Measurements from ENCODE around the gene SUN2.
A peak's percentile ranks its signal among the peaks of the same experiment; 100 is the strongest.

Gene SUN2

DNA sequence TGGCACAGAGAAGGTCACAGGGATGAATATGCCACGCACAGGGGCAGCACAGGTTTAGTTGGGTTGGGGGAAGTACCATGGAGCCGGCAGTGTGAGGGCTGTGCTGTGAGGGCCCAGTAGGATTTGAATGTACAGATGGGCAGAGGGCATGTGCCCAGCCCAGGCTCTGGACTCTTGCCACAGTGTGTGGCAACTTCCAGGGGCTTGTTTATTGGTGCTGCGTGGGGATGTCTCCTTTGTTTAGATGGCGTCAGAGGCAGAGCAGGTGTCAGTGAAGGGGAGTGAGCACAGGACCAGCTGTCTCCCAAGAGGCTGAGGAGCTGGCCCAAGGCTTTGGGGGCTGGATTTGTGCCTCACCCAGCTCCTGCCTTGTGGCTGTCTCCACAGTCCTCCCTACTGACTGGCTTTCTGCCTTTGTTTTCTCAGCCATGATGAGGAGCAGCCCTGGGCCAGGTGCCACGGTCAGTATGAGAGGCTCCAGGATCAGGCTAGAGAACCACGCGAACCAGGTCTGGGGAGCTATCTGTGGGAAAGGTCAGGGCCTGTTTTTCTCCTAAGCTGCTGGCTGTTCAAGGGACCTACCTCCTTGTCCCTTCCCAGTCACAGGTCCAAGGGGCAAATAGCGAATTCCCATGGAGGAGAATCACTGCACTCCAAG, 21.9 kb downstream of the SUN2 start:
- no peak for DNase-seq

DNA sequence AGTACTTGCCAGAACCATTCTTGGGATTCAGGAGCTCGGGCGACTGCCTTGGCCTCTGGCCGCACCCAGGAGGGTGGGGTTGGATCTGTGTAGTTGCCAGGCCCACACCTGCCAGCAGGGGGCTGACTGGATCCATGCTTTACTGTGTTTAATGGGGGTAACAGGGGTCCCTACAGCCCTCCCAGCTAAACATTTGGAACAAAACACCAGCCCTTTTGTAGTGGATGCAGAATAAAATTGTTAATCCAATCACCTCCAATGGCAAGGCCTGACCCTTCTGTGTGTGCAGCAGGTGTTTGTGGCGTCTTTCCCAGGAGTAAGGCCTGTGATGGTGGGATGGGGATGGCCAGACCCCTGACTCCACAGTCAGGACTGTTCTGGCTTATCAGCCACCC, 22.5 kb downstream of the SUN2 start:
- peak; percentile 64 for DNase-seq

DNA sequence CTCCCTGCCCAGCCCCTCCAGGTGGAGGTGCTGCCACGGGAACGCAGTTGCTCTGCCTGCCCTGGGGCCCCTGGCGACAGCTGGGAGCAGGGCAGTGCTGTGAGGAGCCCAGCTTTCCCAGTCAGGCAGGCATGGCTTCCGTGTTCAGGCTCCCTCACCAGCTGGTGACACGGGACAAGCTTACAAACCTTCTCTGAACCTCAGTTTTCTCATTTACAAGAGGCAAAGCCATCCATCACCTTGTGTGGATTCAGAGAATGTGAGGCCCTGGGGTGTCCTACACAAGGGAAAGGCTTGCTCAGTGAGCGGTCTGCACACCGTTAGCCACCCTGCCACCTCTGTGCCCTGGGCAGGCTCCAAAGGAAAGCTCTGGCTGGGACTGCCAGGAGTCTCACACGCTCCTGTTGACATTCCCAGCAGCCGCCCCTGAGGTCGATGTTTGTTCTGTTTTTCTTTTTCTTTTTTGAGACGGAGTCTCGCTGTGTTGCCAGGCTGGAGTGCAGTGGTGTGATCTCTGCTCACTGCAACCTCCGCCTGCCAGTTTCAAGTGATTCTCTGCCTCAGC, 23.5 kb downstream of the SUN2 start:
- DNase-seq = no peak

DNA sequence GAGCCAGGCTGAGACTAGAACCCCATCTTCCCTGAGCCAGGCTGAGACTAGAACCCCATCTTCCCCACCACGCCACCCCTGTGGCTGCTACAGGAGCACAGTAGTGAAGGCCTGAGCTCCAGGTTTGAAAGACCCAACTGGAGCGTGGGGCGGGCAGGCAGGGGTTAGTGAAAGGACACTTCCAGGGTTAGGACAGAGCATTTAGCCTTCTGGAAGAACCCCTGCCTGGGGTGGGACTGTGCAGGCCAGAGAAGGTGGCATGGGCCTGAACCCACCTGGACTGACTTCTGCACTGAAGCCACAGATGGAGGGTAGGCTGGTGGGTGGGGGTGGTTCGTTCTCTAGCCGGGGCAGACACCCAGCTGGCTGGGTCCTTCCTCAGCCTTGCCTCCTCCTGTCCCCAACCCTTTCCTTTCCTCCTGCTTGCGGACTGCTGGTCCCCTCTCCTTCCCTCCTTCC, 24.1 kb downstream of the SUN2 start:
- DNase-seq = no peak

DNA sequence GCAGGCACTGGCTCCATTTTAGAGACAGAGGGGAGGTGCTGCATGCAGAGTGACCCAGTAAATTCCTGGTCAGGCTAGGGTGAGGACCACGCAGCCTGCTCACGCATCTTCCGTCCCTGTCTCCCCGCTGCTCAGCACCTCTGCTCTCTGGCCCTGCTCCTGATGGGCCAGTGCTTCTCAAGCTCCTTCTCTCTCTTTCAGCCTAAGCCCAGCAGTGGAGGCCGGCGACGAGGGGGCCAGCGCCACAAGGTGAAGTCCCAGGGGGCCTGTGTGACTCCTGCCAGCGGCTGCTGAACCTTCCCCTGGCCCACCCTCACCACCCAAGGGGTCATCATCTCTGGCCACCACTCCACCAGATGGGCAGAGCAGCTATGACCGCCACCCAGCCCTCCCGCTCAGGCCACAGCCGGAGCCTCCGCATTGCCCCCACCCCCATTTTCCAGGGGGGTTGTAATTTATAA, 25.4 kb downstream of the SUN2 start:
- no peak for DNase-seq

DNA sequence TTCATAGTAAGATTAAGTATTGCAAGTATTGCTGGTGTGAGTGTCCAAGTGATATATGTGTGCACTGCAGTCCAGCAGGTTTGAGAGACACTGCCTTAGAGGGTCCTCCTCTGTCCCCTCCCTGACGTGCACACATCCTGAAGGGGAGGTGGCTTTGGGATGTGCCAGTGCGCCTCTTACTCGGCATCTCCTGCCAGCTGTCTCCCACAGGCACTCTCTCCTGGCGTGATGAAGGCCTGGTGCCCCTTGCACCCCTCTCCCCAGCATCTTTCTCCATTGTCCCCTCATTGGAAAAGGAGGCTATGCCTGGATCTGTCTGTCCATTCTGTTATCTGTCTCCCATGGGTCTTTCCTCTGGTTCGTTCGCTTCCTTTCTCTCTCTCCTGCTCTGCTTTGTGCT, 25.9 kb downstream of the SUN2 start:
- DNase-seq = no peak

DNA sequence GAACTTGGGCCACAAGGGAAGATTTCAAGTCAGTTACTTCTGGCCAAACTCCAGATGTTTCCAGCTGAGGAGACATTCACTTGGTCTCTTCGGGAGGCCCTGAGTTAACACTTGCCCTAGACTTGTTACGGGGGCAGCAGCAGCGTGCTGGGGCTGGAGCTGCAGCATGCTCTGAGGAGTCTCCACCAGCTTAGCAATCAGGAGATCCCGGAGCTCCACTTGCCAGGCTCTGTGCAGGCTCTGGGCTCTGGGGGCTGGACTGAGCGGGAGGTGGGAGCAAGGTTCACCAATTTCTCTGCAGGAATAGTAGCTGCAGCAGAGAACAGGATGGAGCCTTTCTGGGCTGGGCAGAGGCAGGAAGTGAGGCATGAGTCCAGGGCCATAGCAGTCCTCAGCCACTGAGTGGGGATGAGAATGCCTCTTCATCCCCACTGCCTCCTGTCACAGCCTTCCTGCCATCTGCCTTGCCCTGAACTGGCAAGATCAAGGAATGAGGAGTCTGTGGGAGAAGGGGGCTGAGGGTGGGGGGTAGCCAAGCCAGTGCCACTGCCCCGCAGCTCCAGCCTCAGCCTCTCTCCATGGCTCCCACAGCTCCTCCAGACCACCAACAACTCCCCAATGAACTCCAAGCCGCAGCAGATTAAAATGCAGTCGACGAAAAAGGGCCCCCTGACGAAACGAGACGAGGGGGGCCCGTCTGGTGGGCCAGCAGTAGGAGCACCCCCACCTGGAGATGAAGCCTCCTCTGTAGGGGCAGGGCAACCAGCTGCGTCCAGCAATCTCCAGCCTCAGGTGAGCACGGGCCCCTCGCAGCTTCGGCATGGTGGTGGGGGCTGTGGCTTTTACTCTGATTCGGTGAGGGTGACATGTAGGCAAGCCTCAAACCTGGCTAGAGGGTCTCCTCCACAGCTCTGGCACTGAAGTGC, 26.7 kb downstream of the SUN2 start:
- DNase-seq = no peak

DNA sequence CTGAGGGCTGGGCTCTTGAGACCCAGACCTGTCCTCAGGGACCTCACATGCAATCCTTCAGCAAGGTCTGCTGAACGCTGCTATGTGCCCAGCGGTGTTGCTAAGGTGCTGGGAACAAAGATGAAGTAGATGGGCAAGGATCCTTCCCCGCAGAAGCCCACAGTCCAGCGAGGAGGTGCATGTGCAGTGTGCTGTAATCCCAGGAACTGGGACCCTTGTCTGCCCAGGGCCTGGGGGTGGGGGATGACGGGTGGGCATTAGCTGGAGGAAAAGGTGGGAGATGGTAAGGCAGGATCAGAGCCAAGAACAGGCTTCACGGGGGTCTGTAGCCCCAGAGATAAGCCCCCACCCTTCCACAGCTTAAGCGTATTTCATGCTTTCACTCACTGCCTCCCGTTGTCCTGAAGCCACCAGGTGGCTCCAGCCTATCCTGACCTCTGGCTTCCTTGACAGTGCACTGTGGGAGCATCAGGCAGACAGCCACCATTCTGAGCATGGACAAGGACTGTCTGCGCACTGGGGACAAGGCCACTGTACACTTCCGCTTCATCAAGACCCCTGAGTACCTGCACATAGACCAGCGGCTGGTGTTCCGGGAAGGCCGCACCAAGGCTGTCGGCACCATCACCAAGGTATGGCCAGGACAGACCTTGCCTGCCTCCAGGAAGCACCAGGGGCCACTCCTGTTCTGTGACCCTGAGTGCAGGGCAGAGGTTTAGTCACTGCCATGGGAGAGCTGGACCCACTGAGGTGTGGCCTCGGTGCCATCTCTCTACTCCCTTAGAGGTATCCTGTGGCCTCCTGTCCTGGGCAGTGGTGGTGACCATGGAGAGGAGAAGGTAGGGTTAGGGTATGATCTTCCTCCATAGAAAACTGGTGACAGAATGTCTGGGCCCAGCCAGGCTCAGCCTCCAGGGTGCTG, 28.0 kb downstream of the SUN2 start:
- DNase-seq = no peak

DNA sequence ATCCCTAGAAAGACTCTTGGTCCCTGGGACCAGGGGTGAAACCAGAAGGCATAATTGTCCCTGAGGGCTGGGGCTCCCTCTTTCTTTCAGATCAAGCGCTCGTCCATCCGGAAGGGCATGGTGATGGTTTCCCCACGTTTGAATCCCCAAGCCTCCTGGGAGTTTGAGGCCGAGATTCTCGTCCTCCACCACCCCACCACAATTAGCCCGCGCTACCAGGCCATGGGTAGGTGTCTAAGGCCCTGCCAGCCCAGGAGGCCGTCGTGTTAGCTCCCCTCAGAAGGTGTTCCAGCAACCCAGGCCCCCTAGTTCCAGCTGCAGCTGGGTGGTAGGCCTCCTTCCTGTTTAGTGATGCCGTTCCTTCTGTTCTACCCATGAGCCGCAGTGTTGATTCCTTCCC, 28.7 kb downstream of the SUN2 start:
- no peak for DNase-seq

DNA sequence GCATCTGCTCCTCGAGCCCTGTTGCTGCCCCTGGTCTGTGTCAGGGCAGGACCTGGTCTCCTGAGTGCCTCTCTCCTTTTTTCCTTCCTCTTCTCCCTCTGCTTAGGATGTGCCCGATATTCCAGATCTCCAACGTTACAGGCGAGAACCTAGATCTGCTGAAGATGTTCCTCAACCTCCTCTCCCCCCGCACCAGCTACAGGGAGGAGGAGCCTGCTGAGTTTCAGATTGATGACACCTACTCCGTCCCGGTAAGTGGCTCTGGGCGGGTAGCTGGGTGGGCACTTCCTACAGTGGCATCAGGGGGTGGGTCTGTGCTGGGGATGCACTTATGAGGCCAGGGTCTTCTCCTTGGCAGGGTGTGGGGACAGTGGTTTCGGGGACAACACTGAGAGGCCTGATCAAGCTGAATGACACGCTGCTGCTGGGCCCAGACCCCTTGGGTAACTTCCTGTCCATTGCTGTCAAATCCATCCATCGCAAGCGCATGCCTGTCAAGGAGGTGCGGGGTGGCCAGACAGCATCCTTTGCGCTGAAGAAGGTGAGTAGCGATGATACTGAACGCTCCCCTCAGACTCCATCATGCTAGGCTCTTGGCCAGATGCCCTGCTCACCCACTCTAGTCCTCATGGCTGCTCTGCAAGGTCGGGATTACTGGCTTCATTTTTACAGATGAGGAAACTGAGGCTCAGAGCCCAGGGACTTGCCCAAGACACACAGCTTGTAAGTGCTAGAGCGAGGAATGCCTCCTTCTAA, 29.7 kb downstream of the SUN2 start:
- DNase-seq = no peak

DNA sequence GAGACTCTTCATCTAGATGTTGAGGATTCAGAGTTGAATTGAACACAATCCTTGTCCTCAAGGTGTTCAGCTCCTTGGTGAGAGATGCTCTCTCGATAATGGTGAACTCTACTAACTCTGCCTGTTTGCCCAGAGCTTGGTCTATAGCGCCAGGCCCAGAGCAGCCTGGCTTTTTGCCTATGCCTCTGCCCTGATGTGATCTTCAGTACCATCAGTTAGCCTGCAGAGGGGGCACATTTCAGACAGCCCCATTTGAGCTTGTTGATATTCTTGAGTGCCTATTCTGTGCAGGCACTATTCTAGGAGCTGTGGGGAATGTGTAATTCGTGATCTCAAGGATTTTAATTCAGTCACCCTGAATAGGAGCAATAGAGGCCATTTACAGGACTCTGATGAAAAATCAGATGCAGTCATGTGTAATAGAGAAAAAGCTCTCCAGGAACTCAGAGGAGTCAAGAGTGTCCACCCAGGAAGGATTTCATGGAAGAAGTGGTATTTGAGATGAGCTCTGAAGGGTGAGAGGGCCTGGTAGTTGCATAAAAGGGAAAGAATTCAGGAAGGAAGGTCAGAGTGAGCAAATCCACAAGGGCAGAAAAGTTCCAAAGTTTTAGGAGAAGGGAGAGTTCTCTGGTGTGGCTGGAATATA, 30.7 kb downstream of the SUN2 start:
- no peak for DNase-seq

DNA sequence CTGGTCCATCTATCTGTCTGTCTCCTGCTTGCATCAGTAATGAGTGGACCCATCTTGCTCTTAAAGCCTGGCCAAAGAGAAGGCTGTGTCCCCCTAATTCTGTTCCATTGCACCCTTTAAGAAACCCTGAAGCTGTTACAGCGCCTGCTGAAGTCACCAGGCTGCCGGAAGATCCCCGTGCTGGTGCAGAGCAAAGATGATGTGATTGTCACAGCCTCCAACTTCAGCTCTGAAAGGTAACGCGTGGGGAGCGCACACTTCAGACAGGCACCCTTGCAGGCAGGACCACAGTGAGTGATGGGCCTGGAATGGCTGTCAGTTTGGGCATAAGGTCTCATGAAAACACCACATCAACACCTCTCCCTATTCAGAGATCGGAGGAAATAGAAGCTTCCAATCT, 31.6 kb downstream of the SUN2 start:
- no peak for DNase-seq

DNA sequence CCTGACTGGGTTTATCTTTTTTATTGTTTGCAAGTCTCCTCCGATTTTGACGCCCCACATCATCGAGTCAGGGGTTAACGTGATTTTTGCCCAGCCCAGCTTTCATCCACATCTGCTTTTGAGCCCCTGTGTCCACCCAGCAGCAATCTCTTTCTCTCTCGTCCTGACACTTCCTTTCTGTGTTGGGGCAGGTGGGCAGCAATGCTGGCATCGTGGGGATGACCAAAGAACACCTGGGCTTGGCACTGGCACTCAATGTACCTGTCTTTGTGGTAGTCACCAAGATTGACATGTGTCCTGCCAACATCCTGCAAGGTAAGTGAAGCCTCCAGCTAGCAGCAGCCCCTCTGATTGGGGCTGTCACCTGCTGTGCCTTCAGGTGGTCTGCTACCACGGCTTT, 34.2 kb downstream of the SUN2 start:
- no peak for DNase-seq

DNA sequence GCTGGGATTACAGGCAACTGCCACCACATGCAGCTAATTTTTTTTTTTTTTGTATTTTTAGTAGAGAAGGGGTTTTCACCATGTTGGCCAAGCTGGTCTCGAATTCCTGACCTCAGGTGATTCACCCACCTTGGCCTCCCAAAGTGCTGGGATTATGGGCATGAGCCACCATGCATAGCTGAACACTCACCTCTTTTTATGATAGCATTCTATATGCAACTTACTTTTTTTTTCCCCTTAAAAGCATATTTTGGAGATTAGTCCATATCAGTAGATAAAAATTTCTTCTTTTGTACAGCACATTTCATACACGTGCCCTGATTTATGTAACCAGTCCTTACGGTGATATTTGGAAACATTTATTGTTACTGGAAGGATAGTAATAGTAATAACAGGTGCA, 35.4 kb downstream of the SUN2 start:
- DNase-seq = no peak

DNA sequence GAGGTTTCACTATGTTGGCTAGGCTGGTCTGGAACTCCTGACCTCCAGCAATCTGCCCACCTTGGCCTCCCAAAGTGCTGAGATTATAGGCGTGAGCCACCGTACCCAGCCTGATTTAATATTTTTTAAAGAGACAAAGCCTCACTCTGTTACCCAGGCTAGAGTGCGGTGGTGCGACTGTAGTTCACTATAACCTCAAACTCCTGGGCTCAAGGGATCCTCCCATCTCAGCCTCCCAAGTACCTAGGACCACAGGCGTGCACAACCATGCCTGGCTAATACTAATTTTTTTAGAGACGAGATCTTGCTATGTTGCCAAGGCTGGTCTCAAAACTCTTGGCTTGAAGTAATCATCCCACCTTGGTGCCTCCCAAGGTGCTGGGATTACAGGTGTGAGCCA, 36.6 kb downstream of the SUN2 start:
- no peak for DNase-seq

DNA sequence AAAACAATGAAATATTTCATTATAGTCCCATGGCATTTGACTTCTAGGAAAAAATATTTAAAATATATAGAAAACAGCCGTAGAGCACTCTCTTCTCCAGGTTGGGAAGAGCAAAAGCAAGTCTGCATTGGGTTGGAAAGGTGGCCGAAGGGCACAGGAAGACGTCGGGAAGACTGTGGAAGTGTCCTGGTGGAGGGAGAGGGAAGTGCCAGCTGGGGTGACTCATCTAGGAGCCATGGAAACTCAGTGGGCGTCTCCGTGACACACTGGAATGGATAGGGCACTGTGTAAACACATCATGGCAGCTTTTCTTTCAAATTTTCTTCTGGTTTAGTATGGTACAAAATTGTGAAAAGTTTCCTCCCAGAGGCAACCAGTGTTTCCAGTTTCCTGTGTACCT, 37.4 kb downstream of the SUN2 start:
- no peak for DNase-seq

DNA sequence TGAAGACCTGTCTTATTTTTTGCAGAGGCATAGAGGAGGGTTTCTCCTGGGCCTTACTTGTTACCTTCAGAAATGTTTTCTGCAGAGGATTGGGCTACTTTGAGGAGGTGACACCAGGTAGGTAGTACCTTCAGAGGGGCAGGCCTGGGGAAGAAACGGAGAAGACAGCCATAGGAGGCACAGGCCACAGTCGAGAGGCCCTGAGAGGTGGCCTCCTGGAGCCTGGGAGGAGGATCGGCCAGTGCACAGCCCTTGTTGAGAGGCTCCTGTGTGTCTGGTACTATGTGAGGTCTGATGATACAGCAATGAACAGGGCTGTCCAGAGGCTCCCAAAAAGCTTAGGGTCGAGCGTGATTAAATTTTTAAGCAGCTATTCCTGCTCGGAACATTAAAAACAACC, 38.6 kb downstream of the SUN2 start:
- no peak for DNase-seq

DNA sequence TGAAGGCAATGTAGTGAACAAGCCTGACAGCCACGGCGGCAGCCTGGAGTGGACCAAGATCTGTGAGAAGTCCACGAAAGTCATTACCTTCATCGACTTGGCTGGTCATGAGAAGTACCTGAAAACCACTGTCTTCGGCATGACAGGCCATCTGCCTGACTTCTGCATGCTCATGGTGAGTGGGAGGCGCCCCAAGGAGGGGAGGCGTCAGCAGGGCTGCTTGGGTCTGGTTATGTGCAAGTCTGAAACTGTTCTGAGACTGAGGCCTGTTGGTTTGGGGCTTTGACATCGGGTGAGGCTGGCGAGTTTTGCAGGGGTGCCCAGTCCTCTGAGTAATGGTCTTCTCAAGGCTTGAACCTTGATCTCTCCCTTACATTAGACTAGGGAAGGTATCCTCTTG, 39.0 kb downstream of the SUN2 start:
- no peak for DNase-seq

DNA sequence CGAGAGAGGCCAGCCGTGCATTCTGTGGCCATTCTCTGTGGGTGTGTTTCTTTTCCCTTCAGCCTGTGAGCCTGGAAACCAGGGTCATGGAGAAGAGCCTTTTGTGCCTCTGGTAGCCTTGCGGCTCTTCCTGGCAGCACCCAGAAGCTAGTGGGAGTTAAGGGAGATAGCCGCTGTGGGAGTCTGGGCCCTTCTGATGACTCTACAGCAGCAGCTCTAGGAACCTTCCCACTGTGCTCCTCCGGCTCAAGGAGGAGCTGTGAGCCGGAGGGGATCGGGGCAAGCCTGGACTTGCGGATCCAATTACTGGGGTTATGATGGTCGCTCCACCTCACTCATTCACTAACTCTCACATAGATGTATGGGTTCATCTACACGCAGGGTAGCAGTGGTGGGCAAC, 39.5 kb downstream of the SUN2 start:
- DNase-seq = no peak

DNA sequence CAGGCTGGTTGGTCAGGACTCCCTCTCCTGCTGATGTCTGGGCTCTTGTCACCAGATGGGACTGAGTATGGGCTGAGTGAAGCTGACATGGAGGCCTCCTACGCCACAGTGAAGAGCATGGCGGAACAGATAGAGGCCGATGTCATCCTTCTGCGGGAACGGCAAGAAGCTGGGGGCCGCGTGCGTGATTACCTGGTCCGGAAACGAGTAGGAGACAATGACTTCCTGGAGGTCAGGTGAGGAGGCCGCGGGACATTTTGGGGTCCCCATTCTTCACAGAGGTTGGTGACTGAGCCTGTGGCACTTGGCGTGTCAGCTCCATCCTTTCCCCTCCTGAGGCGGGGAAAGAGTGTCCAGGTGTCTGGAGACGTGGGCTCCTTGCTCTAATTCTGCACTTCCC, 39.9 kb downstream of the SUN2 start:
- DNase-seq = no peak

DNA sequence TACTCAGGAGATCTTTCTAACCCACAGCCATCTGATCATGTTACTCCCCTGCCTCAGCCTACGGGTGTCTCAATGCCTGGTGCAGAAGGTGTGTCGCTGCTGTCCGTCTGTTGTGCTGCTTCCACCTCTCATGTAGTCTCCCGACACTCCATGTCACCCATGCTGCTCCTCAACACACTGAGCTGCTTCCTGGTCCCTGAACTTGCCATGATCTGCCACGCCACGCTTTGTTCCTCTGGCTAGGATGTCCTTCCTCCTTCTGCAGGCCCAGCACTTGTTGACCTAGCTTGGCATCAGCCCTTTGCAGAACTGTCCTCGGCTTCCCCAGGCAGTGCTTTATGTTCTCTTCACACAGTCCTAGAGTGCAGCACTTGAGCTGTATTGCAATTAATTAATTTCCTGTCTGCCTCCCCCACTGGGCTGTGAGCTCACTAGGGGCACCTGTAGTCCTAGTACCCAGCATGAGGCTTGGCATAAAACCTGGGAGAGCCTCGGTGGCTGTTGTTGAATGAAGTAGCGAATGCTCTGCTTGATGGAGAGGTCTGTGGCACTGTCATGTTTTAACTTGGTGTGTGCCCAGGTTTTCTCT, 40.5 kb downstream of the SUN2 start:
- DNase-seq = no peak

Measured in 8988T (cell line).